GM21447 (cell line): ENCODE data around the gene CCDC120.

Experiments used
- ATAC-seq: cut with Tn5 transposase; IDR thresholded peaks from one replicate; pipeline ENCODE4 v1.9.1; 2021; ENCODE audit not compliant: unreplicated experiment

Gene CCDC120

DNA sequence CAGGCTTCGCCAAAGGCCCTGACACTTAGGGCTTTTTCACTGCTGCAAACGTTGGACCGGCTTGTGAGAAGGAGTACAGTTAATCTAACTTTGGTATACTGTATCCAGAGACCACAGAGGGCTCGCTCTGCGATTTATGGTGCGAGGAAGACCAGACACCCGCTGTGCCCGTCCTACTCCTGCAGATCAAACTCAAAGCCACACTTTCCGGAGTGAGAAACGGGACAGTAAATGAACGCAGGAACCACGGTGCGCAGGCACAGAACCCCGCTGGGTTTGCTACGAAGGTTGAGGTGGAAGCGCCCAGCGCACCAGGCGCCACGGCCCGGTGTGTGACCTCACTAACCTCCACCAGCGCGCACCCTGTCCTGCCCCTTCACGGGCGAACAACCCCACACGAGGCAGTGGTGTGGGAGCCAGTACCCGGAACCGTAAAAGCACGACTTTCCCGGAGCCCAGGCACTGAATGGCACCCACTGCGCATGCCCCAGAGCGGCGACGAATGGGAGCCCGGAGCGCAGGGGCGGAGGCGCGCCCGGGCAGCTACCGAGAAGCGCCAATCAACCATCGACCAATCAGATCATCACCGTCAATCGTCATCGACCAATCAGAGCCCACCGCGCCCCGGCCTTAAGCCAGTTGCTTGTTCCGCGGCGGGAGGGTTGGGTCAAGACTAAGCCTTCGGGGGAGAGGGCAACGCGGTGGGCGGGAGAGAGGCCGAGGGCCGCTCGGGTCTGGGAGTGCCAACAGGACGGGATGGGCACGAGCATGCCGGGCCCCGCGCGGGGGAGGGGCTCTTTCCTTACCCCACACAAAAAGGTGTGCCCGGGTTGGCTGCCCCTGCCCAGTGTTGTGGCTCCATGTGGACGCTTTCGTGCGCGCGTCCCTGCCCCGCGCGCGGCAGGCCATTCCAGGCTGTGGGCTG lies 42.2 kb downstream of the CCDC120 start:
- ATAC-seq, result peak; percentile 93

DNA sequence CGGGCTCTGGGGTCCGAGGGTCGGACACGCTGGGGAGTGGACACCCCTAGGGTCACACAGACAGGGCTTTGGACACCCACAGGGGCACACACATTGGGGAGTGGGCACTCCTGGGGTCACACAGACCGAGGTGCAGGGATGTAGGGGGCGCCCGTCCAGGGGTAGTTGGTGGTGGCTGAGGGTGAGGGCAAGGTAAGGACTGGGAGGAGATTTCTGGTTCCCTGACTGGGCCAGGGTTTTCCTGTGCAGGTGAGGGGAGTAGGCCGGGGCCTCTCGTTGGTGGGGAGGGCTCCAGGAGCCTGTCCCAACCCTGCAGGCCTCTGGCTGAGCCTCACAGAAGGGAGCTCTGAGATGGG lies 42.8 kb downstream of the CCDC120 start:
- ATAC-seq, result no peak

DNA sequence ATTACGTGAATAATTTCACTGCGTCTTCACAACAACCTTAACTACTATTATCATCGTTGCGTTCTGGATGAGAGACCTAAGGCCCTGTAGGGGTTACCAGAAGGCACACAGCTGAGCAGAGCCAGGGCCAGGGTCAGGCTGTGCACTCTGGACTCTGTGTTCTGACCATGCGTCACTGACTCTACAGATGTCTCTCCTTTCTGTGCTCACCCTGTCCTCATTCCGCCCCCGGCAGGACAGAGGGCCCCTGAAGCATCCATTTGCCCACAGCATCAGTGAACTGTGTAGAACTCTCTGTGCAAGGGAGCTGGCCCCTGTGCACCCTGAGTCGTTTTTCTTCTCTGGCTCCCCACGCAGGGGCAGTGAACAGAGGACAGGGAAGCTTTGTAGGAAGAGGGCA lies 43.4 kb downstream of the CCDC120 start:
- ATAC-seq, result no peak

DNA sequence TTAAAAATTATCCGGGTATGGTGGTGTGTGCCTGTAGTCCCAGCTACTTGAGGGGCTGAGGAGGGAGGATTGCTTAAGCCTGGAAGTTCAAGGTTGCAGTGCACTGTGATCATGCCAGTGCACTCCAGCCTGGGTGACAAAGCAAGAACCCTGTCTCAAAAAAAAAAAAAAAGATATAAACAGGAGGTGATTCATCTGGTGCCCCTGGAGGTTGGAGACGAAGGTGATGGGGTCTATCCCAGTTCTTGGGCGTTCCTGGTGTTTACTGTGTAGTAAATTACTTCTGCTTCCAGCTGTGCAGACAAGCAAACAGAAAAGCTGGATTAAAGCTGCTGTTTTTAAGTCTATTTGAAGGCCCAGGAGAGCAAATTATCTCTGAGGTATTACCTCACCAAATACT lies 44.8 kb downstream of the CCDC120 start:
- ATAC-seq, result no peak

DNA sequence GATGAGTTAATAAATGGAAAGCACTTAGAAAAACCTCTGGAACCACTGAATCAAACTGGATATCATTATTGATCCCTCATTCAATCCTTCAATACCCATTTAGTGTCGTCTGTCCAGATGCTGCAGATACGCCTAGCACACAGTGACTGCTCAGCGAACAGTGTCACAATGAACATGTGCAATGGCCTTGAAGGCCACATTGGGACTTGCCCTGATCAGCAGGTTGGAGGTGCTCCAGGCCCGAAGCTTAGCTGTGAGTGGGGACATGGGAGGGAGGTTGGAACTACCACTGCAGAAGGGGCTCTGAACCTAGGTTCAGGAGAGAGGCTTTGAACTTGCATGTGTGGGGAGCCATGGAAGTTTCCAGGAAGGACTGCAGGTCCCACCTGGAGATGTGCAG lies 47.5 kb downstream of the CCDC120 start:
- ATAC-seq, result no peak

DNA sequence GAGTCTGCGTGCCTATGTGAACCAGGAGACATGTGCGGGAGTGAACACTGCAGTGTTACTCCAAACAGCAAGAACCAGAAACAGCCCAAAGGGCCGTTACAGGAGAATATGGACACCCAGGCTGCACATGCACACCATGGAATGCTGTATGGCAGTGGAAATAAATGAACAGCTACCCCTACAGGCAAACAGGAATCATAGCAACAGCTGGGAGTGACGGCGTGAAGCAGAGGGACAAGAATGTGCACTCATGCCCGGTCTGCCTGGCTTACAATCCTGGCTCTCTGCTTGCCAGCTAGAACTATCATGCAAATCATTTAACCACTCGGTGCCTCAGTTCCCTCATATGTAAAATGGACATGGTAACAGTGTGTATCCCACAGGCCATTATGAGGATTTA lies 48.1 kb downstream of the CCDC120 start:
- ATAC-seq, result no peak

DNA sequence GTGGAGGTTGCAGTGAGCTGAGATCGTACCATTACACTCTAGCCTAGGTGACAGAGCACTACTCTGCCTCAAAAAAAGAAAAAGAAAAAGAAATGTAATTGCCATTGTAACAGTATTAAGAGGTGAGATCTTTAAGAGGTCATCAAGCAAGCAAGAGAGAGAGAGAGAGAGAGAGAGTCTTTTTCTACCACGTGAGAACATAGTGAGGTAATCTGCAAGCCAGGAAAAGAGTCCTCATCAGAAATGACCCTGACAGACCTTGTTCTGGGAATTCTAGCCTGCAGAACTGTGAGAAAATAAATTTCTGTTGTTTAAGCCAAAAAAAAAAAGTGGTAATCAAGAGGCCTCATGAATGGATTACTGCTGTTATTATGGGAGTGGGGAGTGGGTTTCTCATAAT lies 49.8 kb downstream of the CCDC120 start:
- ATAC-seq, result no peak

DNA sequence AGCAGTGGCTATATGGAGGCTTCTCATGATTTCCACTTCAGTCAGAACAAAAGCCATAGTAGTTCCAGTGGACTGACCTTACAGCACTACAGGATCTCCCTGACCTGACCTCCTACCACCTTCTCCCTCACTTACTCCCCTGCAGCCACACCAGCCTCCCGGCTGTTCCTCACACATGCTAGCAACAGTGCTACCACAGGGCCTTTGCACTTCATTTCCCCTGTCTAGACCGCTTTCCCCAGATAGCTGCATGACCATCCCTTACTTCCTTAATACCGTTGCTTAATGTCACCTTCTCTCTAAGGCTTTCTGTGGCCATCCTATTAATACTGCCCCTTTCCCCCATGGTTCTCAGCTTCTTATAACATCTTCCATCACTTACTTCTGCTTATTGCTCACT lies 51.6 kb downstream of the CCDC120 start:
- ATAC-seq, result no peak

DNA sequence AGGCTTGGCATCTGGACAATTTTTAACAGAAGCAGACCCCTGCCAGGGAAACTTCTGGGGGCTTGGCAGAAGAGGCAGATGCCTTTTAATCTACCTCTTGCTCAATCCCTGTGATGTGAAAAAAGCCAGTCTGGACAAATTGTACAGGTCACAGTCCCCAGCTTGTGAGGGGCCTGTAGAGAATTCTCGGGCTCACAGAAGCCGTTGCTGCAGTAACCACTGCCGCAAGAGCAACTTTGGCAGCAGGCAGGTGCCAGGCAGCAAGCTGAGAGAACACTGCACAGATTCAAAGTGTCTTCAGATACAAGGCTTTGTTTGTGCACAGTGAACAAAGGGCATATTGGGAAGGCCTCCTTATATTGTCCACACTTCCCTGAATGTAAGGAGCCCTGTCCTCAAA lies 53.0 kb downstream of the CCDC120 start:
- ATAC-seq, result no peak

DNA sequence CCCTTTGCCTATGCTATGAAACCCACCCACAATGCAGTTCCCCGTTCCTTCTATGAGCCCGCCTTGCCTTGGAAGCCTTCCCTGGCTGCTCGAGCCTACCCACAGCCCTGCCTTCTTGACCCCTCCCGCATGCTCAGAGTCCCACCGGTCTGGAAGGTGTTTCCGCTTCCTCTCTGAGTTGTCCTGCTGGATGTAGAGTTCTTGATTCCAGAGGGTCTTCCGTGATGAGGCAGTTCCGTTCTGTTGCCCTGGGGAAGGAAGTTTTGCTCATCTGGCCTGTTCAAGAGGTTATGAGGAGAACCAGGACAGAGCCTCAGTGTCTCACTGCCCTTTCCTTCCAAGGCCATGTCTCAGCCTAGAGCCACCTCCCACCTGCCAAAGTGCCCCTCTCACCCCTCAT lies 57.3 kb downstream of the CCDC120 start:
- ATAC-seq, result no peak

DNA sequence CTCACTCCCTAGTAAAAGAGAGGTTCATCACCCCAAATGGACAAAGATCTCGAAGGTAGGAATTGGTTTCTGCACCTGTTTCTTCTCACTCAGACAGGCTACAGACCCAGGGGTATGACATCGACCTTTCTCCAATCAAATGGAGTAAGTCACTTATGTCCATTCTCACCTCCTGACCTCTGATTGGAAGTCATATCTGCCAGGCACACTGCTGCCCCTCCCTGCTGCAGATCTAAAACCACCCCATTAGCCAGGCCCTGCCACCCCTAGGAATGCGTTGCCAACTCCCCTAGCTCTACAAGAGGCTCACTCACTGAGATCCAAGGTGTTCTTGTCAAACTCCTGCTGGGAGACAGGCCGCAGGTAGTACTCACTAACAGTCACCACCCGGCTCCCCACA lies 57.9 kb downstream of the CCDC120 start:
- no peak for ATAC-seq

DNA sequence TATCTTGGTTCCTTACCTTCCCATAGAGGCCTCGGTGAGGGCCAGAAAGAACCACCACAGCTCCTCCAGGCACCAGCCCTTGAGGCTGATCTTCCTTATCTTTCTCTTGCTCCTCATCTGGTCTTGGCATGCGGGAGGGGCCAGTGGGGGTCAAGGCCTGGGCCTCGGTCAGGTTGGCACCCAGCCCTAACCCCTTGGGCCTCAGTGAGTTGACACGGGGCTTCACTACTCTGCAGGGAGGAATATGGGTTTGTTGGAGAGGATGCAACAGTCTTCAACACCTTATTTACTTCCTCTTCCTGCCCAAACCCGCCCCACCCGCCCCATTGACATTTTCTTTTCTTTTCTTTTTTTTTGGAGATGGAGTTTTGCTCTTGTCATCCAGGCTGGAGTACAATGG lies 58.8 kb downstream of the CCDC120 start:
- no peak for ATAC-seq
